GM12865 (cell line): Measurements from ENCODE around the gene MATK.

Experiments used
- DNase-seq: peaks from one replicate; pipeline ENCODE4 v3.0.0; 2010; ENCODE audit warnings: low read depth
- H3K4me3 ChIP-seq: 2 replicates; pipeline ENCODE4 v1.5.1; 2011; ENCODE audit warnings: mild to moderate bottlenecking, low read depth, low read length, control low read depth
- CTCF ChIP-seq: IDR thresholded peaks from 2 replicates; pipeline ENCODE4 v1.5.1; 2011; ENCODE audit warnings: low read length, control low read depth, low read depth, inconsistent platforms; ENCODE audit not compliant: insufficient read depth; ENCODE audit errors: missing control alignments

Gene MATK

GRCh38 chr19:3745363-3746045 lies 40.7 kb downstream of the MATK start:
- no peak overlapping the region for H3K4me3 ChIP-seq
- no peak for TF ChIP-seq CTCF
- no peak for DNase-seq

GRCh38 chr19:3743486-3743885 lies 42.7 kb downstream of the MATK start:
- no peak overlapping the region for H3K4me3 ChIP-seq
- DNase-seq: peak; percentile 35
- no peak for TF ChIP-seq CTCF

GRCh38 chr19:3740431-3740830 lies 45.8 kb downstream of the MATK start:
- DNase-seq: no peak
- no peak for TF ChIP-seq CTCF
- no peak overlapping the region for H3K4me3 ChIP-seq

GRCh38 chr19:3738477-3739220 lies 47.5 kb downstream of the MATK start:
- no peak for TF ChIP-seq CTCF
- no peak overlapping the region for H3K4me3 ChIP-seq
- DNase-seq: no peak

GRCh38 chr19:3737487-3738205 lies 48.5 kb downstream of the MATK start:
- no peak for TF ChIP-seq CTCF
- DNase-seq: no peak
- H3K4me3 ChIP-seq: no peak overlapping the region

DNA sequence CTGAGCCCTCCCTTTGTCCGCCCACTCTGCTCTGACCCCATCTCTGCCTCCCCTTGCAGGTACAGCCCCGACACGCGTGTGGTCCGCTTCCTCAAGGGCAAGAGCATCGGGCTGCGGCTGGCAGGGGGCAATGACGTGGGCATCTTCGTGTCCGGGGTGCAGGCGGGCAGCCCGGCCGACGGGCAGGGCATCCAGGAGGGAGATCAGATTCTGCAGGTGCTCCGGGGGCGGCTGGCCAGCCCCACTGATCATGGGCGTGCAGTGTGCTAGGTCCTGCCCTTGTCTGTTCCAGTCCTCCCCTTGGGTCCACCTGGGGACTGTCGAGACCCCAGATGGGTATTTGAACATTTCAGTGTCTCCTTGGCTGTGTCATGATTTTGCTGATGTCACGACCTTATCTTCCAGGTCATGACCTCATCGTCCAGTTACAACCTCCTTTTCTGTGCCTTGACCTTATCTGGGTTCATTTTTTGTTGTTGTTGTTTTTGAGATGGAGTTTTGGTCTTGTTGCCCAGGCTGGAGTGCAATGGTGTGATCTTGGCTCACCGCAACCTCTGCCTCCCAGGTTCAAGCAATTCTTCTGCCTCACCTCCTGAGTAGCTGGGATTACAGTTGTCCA lies 50.0 kb downstream of the MATK start:
- no peak overlapping the region for H3K4me3 ChIP-seq
- DNase-seq: no peak
- TF ChIP-seq CTCF: no peak
